ENCODE data around the gene IRF4. TPM values are rescaled to one million over a fixed set of nuclear protein-coding genes. Genes with fewer than 3 reads are reported as not detected.

IRF4 gene
- total RNA-seq, 4 donors from 2014 or later = 0.54 to 2.3 (median 1.3) TPM

DNA sequence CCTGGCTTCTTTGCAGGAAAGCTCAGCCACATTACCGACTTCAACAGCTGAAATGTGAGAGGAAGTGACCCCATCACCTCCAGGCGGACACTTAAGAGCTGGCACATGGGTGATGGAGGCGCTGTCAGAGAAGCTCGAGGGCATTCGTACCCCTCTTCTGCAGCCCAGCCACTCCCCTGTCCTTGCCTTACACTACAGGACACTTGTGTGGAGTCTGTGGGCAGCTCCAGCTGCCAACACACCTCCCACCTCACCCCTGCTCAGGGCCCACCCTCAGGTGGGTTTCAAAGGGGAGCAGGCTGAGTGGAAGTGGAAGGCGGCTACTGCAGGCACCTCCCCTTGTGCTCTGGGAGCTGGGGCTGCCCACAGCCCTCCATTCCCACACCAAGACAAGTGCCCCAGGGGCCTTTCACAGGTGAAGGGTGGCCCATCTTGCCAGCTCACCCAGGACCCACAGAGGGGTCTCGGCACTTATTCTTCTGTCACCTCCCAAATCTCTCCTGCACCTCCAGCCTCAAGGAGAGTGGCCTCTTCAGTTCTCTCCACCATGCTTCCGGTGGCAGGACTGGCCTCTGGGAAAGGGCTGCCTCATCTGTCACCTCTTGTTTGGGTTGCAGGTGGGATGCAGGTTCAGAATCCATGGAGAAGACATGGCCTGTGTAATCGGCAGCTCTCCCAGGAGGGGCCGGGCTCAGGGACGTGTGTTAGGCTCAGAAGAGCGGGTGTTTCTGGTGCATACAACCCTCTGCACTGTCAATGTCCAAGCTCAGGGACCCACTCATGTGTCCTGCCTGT lies 49.8 kb downstream of the IRF4 start:
- no peaks in the 10 kb centered on the region for H3K36me3 ChIP-seq

GRCh38 chr6:443621-444159 lies 52.1 kb downstream of the IRF4 start:
- intact Hi-C loops (cut with DNase I) = no loop called here
- H3K27me3 ChIP-seq = no peaks in the 10 kb centered on the region
- 83 to 89% methylated on average over 19 of the region's 19 CpGs for WGBS, 2 donors
- no peaks in the 10 kb centered on the region for H3K36me3 ChIP-seq
- H3K4me1 ChIP-seq = no peaks in the 10 kb centered on the region
- TF ChIP-seq POLR2A (IDR thresholded peaks at IDR 0.05) = no peak
- TF ChIP-seq, protein P1, sequence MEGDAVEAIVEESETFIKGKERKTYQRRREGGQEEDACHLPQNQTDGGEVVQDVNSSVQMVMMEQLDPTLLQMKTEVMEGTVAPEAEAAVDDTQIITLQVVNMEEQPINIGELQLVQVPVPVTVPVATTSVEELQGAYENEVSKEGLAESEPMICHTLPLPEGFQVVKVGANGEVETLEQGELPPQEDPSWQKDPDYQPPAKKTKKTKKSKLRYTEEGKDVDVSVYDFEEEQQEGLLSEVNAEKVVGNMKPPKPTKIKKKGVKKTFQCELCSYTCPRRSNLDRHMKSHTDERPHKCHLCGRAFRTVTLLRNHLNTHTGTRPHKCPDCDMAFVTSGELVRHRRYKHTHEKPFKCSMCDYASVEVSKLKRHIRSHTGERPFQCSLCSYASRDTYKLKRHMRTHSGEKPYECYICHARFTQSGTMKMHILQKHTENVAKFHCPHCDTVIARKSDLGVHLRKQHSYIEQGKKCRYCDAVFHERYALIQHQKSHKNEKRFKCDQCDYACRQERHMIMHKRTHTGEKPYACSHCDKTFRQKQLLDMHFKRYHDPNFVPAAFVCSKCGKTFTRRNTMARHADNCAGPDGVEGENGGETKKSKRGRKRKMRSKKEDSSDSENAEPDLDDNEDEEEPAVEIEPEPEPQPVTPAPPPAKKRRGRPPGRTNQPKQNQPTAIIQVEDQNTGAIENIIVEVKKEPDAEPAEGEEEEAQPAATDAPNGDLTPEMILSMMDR (IDR thresholded peaks at IDR 0.05) = no peak
- H3K9me3 ChIP-seq = no peaks in the 10 kb centered on the region
- no peak overlapping the region for H3K4me3 ChIP-seq (replicated peaks in 1 of 3)
- no peak overlapping the region for H3K27ac ChIP-seq
- DNase-seq = no peak

More for the DNA sequence above, 49.8 kb downstream of the IRF4 start:
- no peak overlapping the region for H3K27ac ChIP-seq
- 77 to 82% methylated on average over 10 to 12 of the region's 12 CpGs for WGBS, 2 donors
- intact Hi-C loops (cut with DNase I) = no loop called here
- no peaks in the 10 kb centered on the region for H3K27me3 ChIP-seq
- H3K4me3 ChIP-seq (replicated peaks in 1 of 3) = no peak overlapping the region
- no peaks in the 10 kb centered on the region for H3K4me1 ChIP-seq
- no peak for DNase-seq
- H3K9me3 ChIP-seq = no peaks in the 10 kb centered on the region
- TF ChIP-seq, protein P1 (IDR thresholded peaks at IDR 0.05) = no peak
- no peak for TF ChIP-seq POLR2A (IDR thresholded peaks at IDR 0.05)

DNA sequence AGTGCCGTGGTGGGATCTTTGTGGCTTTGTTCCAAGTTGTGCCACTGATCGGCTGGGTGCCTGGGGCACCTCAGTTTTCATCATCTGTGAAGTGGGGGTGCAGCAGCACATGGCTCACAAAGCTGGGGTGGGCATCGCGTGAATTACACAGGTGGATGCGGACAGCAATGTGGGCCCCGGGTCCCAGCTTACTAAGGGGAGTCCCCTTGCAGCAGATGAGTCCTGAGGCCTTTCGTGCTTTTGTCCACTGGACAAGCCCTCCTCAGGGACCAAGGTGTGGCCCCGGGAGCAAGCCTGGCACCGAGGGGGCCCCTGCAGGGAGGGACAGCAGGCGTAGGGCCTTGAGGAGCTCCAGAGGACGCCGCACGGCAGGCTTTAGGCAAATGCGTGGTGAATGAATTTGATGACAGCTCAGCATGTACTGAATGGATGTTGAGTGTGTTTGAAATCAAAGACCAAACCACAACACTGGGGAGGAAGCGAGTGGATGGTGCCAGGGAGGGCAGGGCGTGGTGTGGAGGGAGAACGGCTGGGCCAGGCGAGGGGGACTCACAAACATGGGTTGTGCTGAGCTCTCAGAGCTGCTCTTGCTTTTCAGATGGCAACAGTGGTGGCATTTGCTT lies 53.2 kb downstream of the IRF4 start:
- no peaks in the 10 kb centered on the region for H3K9me3 ChIP-seq
- no peak for TF ChIP-seq POLR2A (IDR thresholded peaks at IDR 0.05)
- TF ChIP-seq, protein P1 (IDR thresholded peaks at IDR 0.05) = no peak
- no peaks in the 10 kb centered on the region for H3K27me3 ChIP-seq
- H3K36me3 ChIP-seq = no peaks in the 10 kb centered on the region
- no peak overlapping the region for H3K4me3 ChIP-seq (replicated peaks in 1 of 3)
- 85 to 88% methylated on average over 17 to 18 of the region's 18 CpGs for WGBS, 2 donors
- no peak overlapping the region for H3K27ac ChIP-seq
- intact Hi-C loops (cut with DNase I) = no loop called here
- DNase-seq = no peak
- H3K4me1 ChIP-seq = no peaks in the 10 kb centered on the region

GRCh38 chr6:445571-446417 lies 54.2 kb downstream of the IRF4 start:
- 81 to 88% methylated on average over 8 to 11 of the region's 11 CpGs for WGBS, 2 donors
- H3K27ac ChIP-seq = no peak overlapping the region
- no peaks in the 10 kb centered on the region for H3K9me3 ChIP-seq
- no peak overlapping the region for H3K4me3 ChIP-seq (replicated peaks in 1 of 3)
- no peaks in the 10 kb centered on the region for H3K4me1 ChIP-seq
- no peaks in the 10 kb centered on the region for H3K27me3 ChIP-seq
- no peak for DNase-seq
- no peaks in the 10 kb centered on the region for H3K36me3 ChIP-seq
- intact Hi-C loops (cut with DNase I) = no loop called here
- TF ChIP-seq, protein P1 (IDR thresholded peaks at IDR 0.05) = no peak
- no peak for TF ChIP-seq POLR2A (IDR thresholded peaks at IDR 0.05)
